Neuronal stem cell (in vitro differentiated cells): ENCODE results near the gene PSMD2.
"Not testable (repeated sequence)": the region's sequence is repeated elsewhere in the genome, so short reads cannot be mapped to it uniquely, and the experiment has no call there.

Source experiments
- DNase-seq: peaks from one replicate; pipeline ENCODE4 v3.0.0-alpha.2; 2013; ENCODE audit warnings: low spot score
- H2AFZ ChIP-seq: one replicate; pipeline ENCODE4 v1.6.1; 2013; ENCODE audit warnings: mild to moderate bottlenecking, low read length, inconsistent platforms
- H2AK5ac ChIP-seq: 2 replicates; pipeline ENCODE4 v1.6.1; 2013; ENCODE audit warnings: low read depth, mild to moderate bottlenecking, inconsistent platforms, low read length, moderate library complexity, mixed read lengths
- H2BK120ac ChIP-seq: 2 replicates; pipeline ENCODE4 v1.6.1; 2013; ENCODE audit warnings: low read depth, mild to moderate bottlenecking, inconsistent platforms, low read length, moderate library complexity, mixed read lengths
- H2BK12ac ChIP-seq: one replicate; pipeline ENCODE4 v1.6.1; 2013; ENCODE audit warnings: low read length, inconsistent platforms
- H2BK15ac ChIP-seq: 2 replicates; pipeline ENCODE4 v1.6.1; 2013; ENCODE audit warnings: mild to moderate bottlenecking, low read length, inconsistent platforms, mixed read lengths
- H2BK5ac ChIP-seq: one replicate; pipeline ENCODE4 v1.6.1; 2013; ENCODE audit warnings: inconsistent platforms, mild to moderate bottlenecking, low read length, moderate library complexity
- H3K14ac ChIP-seq: one replicate; pipeline ENCODE4 v1.6.1; 2013; ENCODE audit warnings: low read length, inconsistent platforms
- H3K18ac ChIP-seq: 2 replicates; pipeline ENCODE4 v1.6.1; 2013; ENCODE audit warnings: low read length, inconsistent platforms
- H3K23ac ChIP-seq: 2 replicates; pipeline ENCODE4 v1.6.1; 2013; ENCODE audit warnings: low read depth, mild to moderate bottlenecking, mixed read lengths, low read length, inconsistent platforms; ENCODE audit not compliant: poor library complexity
- H3K27ac ChIP-seq: replicated peaks from 3 replicates; pipeline ENCODE4 v1.5.1; 2013; ENCODE audit warnings: low read length, inconsistent platforms
- H3K27me3 ChIP-seq, 3 experiments: 2 replicates each; pipeline ENCODE4 v1.6.1; 2013; ENCODE audit warnings: low read length in 3 of 3, mild to moderate bottlenecking in 2 of 3, inconsistent platforms in 1 of 3, low read depth in 1 of 3, mixed read lengths in 1 of 3, moderate library complexity in 1 of 3; ENCODE audit not compliant: control insufficient read depth in 3 of 3, insufficient read depth in 3 of 3
- H3K36me3 ChIP-seq, 2 donors: replicated peaks in 1 of 2; 2 replicates each; pipeline ENCODE4 v1.6.1; 2013; ENCODE audit warnings: low read length in 2 of 2; ENCODE audit not compliant: control insufficient read depth in 2 of 2, insufficient read depth in 2 of 2
- H3K4ac ChIP-seq: 2 replicates; pipeline ENCODE4 v1.6.1; 2013; ENCODE audit warnings: inconsistent platforms, mild to moderate bottlenecking, low read length, moderate library complexity
- H3K4me1 ChIP-seq, 2 donors: 1 replicate in 1 of 2; 2 replicates in 1 of 2; pipeline ENCODE4 v1.6.1; 2013; ENCODE audit warnings: low read length in 2 of 2, low read depth in 1 of 2; ENCODE audit not compliant: control insufficient read depth in 2 of 2, insufficient read depth in 1 of 2
- H3K4me2 ChIP-seq: one replicate; pipeline ENCODE4 v1.6.1; 2013; ENCODE audit warnings: mild to moderate bottlenecking, low read length, inconsistent platforms; ENCODE audit not compliant: insufficient read depth, poor library complexity, severe bottlenecking
- H3K4me3 ChIP-seq, 2 donors: 2 replicates each; pipeline ENCODE4 v1.5.1; 2013; ENCODE audit warnings: low read length in 2 of 2, mild to moderate bottlenecking in 2 of 2, inconsistent platforms in 1 of 2, moderate library complexity in 1 of 2
- H3K79me1 ChIP-seq: one replicate; pipeline ENCODE4 v1.6.1; 2013; ENCODE audit warnings: low read depth, mild to moderate bottlenecking, inconsistent platforms, low read length, moderate library complexity
- H3K9ac ChIP-seq: one replicate; pipeline ENCODE4 v1.6.1; 2013; ENCODE audit warnings: mild to moderate bottlenecking, low read depth, low read length, inconsistent platforms; ENCODE audit not compliant: poor library complexity
- H3K9me3 ChIP-seq, 2 donors: replicated peaks in 1 of 2; 2 replicates each; pipeline versions ENCODE3 to v1.6.1; 2013; ENCODE audit warnings: low read length in 2 of 2, mild to moderate bottlenecking in 2 of 2, inconsistent platforms in 1 of 2, low read depth in 1 of 2, mixed read lengths in 1 of 2, moderate library complexity in 1 of 2; ENCODE audit not compliant: control insufficient read depth in 2 of 2, insufficient read depth in 1 of 2
- H4K8ac ChIP-seq: one replicate; pipeline ENCODE4 v1.6.1; 2013; ENCODE audit warnings: low read depth, mild to moderate bottlenecking, inconsistent platforms, low read length, moderate library complexity
- H4K91ac ChIP-seq: one replicate; pipeline ENCODE4 v1.6.1; 2013; ENCODE audit warnings: low read length, low read depth, mild to moderate bottlenecking, inconsistent platforms; ENCODE audit not compliant: poor library complexity
- whole genome bisulfite sequencing, 2 donors: extraction: QIAGEN DNeasy Blood & Tissue Kit; methylation state at CpG; one replicate each; pipeline ENCODE4 v1.1.7; 2013; ENCODE audit warnings: missing lambda C conversion rate in 2 of 2, mixed read lengths in 1 of 2; ENCODE audit not compliant: insufficient read length in 2 of 2, insufficient replicate concordance in 1 of 2; ENCODE audit errors: extremely low coverage in 2 of 2; 5-methylcytosine and 5-hydroxymethylcytosine counted together

PSMD2 gene

GRCh38 chr3:184339001-184339400, 40.0 kb downstream of the PSMD2 start:
- Histone ChIP-seq H2AFZ (peak overlapping the region; percentile 81), H2BK15ac (no peak overlapping the region), H3K27ac (no peak overlapping the region), H3K4ac (no peak overlapping the region), H3K14ac (no peak overlapping the region), H4K8ac (no peak overlapping the region), H4K91ac (no peak overlapping the region), H3K4me2 (peak overlapping the region; percentile 37), H3K27me3 (no peaks in the 10 kb centered on the region), H3K79me1 (peaks cover 5% of the 10 kb centered on the region), H3K4me1 (peaks cover 20 to 31% of the 10 kb centered on the region in 2 donors), H2BK120ac (no peak overlapping the region), H2BK5ac (no peak overlapping the region), H3K9ac (no peak overlapping the region), H2BK12ac (no peak overlapping the region), H3K36me3 (peaks cover 28 to 37% of the 10 kb centered on the region in 2 donors), H3K9me3 (no peaks in the 10 kb centered on the region), H3K18ac (no peak overlapping the region), H2AK5ac (no peak overlapping the region), H3K23ac (no peak overlapping the region), H3K4me3 (peak overlapping the region; percentile 27 to 31)
- DNase-seq: no peak
- WGBS, 2 donors: no CpG with 5 or more reads among the region's 8 CpGs

- 100% methylated on average over 1 of the region's 19 CpGs; no CpG with 5 or more reads in 1 of the 2 donors for WGBS, 2 donors
- Histone ChIP-seq H3K36me3 (peaks cover 26 to 37% of the 10 kb centered on the region in 2 donors), H3K4me1 (peaks cover 20 to 31% of the 10 kb centered on the region in 2 donors)
- not testable (repeated sequence) for H4K91ac ChIP-seq, H3K14ac ChIP-seq, H3K79me1 ChIP-seq, H3K9ac ChIP-seq, H2AFZ ChIP-seq, H3K27me3 ChIP-seq, H3K23ac ChIP-seq, H3K4me2 ChIP-seq, H4K8ac ChIP-seq, DNase-seq, H3K9me3 ChIP-seq, H3K27ac ChIP-seq, H2BK12ac ChIP-seq, H2AK5ac ChIP-seq, H3K18ac ChIP-seq, H2BK5ac ChIP-seq, H3K4ac ChIP-seq, H3K4me3 ChIP-seq, H2BK15ac ChIP-seq, H2BK120ac ChIP-seq
Observed at GRCh38 chr3:184339451-184340135, 40.6 kb downstream of the PSMD2 start.

GRCh38 chr3:184341925-184342324, 42.9 kb downstream of the PSMD2 start:
- no peak overlapping the region for H3K4me2 ChIP-seq
- H4K91ac ChIP-seq: no peak overlapping the region
- H3K79me1 ChIP-seq: peaks cover 2% of the 10 kb centered on the region
- no peak overlapping the region for H2AFZ ChIP-seq
- H3K9ac ChIP-seq: no peak overlapping the region
- no peak overlapping the region for H2AK5ac ChIP-seq
- no peak overlapping the region for H3K18ac ChIP-seq
- H3K9me3 ChIP-seq: no peaks in the 10 kb centered on the region
- H3K4me3 ChIP-seq: no peak overlapping the region
- H2BK12ac ChIP-seq: no peak overlapping the region
- H3K27me3 ChIP-seq: no peaks in the 10 kb centered on the region
- H3K14ac ChIP-seq: no peak overlapping the region
- H2BK5ac ChIP-seq: no peak overlapping the region
- no peak overlapping the region for H4K8ac ChIP-seq
- H3K36me3 ChIP-seq: peaks cover 30 to 40% of the 10 kb centered on the region in 2 donors
- no CpG with 5 or more reads among the region's 7 CpGs for WGBS, 2 donors
- H2BK120ac ChIP-seq: no peak overlapping the region
- no peak for DNase-seq
- no peak overlapping the region for H3K4ac ChIP-seq
- no peak overlapping the region for H3K27ac ChIP-seq
- H3K23ac ChIP-seq: no peak overlapping the region
- no peak overlapping the region for H2BK15ac ChIP-seq
- H3K4me1 ChIP-seq: peaks cover 23 to 27% of the 10 kb centered on the region in 2 donors

- peaks cover 14 to 15% of the 10 kb centered on the region in 2 donors for H3K4me1 ChIP-seq
- H4K91ac ChIP-seq: no peak overlapping the region
- no peak overlapping the region for H2BK15ac ChIP-seq
- H3K36me3 ChIP-seq: peaks cover 34 to 48% of the 10 kb centered on the region in 2 donors
- H4K8ac ChIP-seq: no peak overlapping the region
- no peak overlapping the region for H3K27ac ChIP-seq
- H3K27me3 ChIP-seq: no peaks in the 10 kb centered on the region
- H3K18ac ChIP-seq: no peak overlapping the region
- H2AFZ ChIP-seq: no peak overlapping the region
- H3K4me3 ChIP-seq: no peak overlapping the region
- H3K23ac ChIP-seq: peak overlapping the region; percentile 83
- no peak for DNase-seq
- no peak overlapping the region for H3K4me2 ChIP-seq
- no CpG with 5 or more reads among the region's 5 CpGs for WGBS, 2 donors
- no peak overlapping the region for H3K4ac ChIP-seq
- no peak overlapping the region for H2BK5ac ChIP-seq
- H3K14ac ChIP-seq: no peak overlapping the region
- H3K9me3 ChIP-seq: no peaks in the 10 kb centered on the region
- H2AK5ac ChIP-seq: no peak overlapping the region
- H3K79me1 ChIP-seq: peaks cover 2% of the 10 kb centered on the region
- H2BK120ac ChIP-seq: no peak overlapping the region
- H3K9ac ChIP-seq: peak overlapping the region; percentile 13
- H2BK12ac ChIP-seq: no peak overlapping the region
Observed at GRCh38 chr3:184343200-184343876, 44.3 kb downstream of the PSMD2 start.
